UCSD-AML1 (cell line): ENCODE data around the gene M1AP.
A peak's percentile ranks its signal among the peaks of the same experiment; 100 is the strongest.
"Not testable (repeated sequence)": the region's sequence is repeated elsewhere in the genome, so short reads cannot be mapped to it uniquely, and the experiment has no call there.

Experiments used
- DNase-seq: peaks from one replicate; lab custom pipeline; 2025; ENCODE audit not compliant: unreplicated experiment; lab: John Stamatoyannopoulos, UW

M1AP gene

DNA sequence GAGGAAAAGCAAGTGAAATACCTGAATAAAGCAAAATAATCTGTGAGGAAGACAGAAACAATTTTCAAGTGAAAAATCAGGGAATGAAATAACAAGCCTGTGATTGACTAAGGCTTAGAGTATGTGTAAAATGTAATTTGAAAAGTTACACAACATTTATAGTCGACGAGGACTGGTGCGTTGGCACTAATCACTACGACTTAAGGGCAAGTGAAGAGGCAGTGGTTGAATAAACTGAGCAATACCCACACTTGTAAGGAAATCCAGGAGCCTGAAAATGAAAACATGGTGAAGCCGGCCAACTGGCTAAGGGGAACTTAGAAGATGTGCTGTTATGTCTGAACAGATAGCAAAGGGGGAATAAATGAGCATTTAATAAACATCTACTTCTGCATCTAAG lies 80.2 kb downstream of the M1AP start:
- DNase-seq: no peak

DNA sequence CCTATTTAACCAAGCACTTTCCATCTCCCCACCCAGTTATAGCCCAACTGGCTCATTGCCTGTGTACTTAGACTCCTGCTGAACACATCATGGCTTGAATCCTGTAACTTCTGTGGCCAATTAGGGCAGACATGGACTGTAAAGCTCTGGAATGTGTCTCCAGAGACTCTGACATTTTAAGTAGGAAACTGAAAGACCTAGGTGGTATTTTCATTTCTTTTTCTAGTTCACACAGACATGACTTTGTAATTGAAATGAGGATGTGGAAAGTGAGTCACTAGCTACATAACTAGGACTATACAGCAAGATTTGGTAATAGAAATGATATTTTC lies 81.4 kb downstream of the M1AP start:
- no peak for DNase-seq

- DNase-seq: no peak
These were observed 81.9 kb downstream of the M1AP start for GRCh38 chr2:74566076-74566753.

GRCh38 chr2:74564222-74564621 lies 83.9 kb downstream of the M1AP start:
- no peak for DNase-seq

- DNase-seq: no peak
These were observed 85.9 kb downstream of the M1AP start for GRCh38 chr2:74562126-74562775.

- not testable (repeated sequence) for DNase-seq
These were observed 87.1 kb downstream of the M1AP start for GRCh38 chr2:74561022-74561421.

DNA sequence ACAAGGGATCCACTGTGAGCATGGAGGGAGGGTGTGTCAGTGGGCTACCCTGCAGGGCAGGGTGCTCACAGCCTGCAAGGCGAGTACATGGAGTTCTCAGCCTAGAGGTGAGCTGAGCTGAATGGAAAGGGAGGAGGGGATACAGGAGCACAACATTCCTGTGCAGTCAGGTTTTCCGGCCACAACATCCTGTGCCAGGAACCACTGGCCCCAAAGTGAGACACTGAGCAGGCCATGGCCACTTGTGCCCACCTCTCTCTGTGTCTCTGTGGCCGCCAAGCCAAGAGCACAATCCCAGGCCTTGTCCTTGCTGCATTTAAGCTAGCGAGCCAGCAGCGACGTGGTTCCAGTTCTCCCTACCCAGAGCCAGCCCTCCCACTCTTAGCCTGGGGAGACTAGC lies 87.5 kb downstream of the M1AP start:
- DNase-seq: peak; percentile 64

DNA sequence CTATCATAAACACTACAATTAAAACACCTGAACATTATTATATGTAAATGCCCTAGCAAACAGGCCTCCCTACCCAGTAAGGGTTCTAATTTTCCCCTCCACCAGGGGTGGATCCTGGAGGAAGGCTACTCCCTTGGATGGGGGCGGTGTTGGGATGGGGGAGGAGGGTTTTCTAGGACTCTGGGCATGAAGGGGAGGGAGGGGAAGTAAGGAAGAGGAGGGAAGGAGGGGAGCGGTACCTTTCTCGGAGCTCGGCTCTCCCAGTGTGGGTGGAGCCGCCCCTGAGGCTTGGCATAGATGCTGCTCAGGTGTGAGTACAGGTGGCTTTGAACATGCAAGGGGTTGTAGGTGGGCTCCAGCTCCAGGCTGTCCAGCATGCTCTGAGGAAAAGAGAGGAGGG lies 88.2 kb downstream of the M1AP start:
- no peak for DNase-seq

DNA sequence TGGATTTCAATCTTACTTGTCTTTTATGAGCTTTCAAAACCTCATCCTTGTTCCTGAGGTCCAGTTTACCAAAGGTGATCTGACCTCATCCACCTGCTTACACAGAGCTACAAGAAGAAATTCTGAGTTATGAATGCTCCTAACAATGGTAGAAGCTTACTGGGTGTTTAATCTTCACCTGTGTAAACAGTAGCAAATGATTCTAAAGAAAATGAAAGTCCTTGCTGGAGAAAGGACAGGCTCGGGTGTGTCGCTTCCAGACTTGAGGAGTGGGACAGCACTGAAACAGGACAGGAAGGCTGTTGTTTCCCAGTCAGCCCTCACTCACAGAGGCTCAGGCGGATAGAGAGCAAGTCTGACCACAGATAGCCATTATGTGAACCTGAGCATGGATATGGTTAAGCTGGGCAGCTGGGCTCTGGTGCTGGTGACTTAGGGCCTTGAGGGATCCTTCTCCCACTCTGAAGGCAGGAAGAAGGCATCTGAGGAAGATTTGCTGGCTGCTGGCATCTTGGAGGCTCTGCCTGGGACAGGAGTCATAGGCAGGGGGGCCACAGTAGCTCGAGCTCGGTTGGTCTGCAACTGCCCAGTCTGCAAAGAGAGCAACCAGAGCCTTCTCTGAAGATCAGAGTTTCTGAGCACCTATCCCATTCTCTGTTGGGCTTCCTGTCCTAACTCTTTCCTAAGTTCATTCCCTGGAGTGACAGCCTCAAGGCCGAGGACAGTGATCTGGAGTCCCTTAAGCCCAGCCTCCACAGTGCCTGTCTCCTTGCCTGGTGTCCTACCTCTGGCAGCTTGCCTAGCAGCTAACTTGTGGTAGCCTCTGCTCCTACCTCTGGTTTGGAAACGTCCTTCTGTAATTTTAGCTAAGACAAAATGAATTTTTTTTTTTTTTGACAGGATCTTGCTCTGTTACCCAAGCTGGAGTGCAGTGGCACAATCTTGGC lies 89.6 kb downstream of the M1AP start:
- no peak for DNase-seq

GRCh38 chr2:74556831-74557370 lies 91.2 kb downstream of the M1AP start:
- no peak for DNase-seq

GRCh38 chr2:74556159-74556558 lies 92.0 kb downstream of the M1AP start:
- DNase-seq: no peak

GRCh38 chr2:74555610-74556103 lies 92.5 kb downstream of the M1AP start:
- DNase-seq: no peak

DNA sequence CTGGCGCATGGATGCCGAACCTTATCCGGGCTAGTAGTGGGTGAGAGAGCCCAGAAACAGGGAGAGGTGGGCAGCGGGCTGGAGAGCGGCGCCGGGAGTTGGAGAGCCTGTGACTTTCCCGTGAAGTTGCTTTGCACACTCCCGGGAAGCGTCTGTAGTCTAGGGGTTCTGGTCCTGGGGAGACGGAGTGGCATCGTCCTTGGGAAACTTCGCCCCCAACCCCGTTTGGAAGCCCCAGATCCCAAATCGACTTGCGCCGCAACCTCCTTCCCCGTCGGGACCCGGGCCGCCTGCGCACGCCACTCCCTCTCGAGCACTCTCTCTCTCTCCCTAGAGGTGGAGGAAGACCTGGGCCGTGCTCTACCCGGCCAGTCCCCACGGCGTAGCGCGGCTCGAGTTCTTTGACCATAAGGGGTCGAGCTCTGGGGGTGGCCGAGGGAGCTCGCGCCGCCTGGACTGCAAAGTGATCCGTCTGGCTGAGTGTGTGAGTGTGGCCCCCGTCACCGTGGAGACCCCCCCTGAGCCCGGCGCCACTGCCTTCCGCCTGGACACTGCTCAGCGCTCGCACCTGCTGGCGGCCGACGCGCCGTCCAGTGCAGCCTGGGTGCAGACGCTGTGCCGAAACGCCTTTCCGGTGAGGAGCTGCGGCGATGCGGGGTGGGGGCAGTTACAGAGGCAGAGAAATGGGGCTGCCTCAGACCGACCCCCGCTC lies 93.2 kb downstream of the M1AP start:
- DNase-seq: no peak

- peak; percentile 91 for DNase-seq
These were observed 94.0 kb downstream of the M1AP start, which contains the start of the genes DOK1 and LOXL3 for GRCh38 chr2:74553892-74554819. TSS of gene DOK1 (plus strand) at chr2:74554720. CDS start at chr2:74554755, 35 bp downstream. TSS of gene LOXL3 (minus strand) at chr2:74553942. CDS start at chr2:74552634, 1,308 bp downstream.

- DNase-seq: no peak
These were observed 95.0 kb downstream of the M1AP start for GRCh38 chr2:74552914-74553811.

DNA sequence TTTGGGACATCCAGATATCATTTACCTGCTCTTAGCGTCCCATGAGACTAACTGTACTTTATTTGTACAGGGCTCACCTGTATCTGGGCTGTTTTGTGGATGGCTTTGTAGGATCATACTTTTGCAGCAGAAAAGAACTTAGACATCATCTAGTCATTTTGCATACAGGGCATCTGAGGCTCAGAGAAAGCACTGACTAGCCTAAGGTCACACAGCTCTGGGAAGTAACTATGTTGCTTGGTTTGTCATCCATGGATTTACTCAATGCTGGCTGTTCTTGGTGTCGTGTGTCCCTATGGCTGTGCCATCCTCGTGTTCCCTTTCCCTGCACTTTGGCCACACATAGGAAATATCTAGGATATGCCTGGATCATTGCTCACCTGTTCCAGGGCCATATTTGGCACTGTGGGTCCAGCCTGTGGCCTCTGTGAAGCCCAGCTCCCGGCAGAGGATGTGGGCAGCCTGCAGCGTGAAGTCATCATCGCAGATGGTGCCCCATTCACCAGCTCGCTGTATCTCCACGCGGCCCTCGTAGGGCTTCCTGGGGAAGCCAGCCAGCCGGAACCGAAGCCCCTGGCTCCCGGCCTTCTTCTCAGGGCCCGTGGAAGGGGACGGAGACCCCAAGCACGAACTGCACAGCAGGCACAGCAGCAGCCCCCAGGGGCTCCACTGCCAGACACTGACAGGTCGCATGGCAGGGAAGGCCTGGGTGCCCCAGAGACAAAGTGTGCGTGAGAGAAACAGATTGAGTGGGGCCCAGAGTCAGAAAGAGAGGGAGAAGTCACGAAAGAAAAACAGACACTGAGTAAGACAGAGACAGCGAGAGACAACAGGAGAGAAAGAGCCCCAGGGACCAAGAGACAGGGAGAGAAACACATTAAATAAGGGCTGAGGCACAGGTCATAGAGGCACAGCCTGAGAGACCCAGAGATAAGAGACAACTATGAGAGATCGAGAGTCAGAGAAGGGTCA lies 95.9 kb downstream of the M1AP start:
- DNase-seq: peak; percentile 73

- no peak for DNase-seq
These were observed 96.6 kb downstream of the M1AP start for GRCh38 chr2:74551530-74551929.
